MM.1S (cell line): ENCODE results near the gene ANKAR.
"Not testable (repeated sequence)": the region's sequence is repeated elsewhere in the genome, so short reads cannot be mapped to it uniquely, and the experiment has no call there.

Experiments
- DNase-seq: peaks from one replicate; pipeline ENCODE4 v3.0.0-alpha.2; 2015
- H2AFZ ChIP-seq: fragments of 300-600 bp; sonication (generic); 2 replicates; pipeline ENCODE4 v1.6.0; 2016; ENCODE audit warnings: antibody characterized with exemption, low read length
- H3F3A ChIP-seq: fragments of 300-600 bp; sonication (generic); 2 replicates; pipeline ENCODE4 v1.6.1; 2016; ENCODE audit warnings: mild to moderate bottlenecking, antibody characterized with exemption, low read length, moderate library complexity, mixed read lengths; ENCODE audit not compliant: insufficient read depth
- H3K27ac ChIP-seq: fragments of 300-600 bp; sonication (generic); 2 replicates; pipeline ENCODE4 v1.5.1; 2016; ENCODE audit warnings: mild to moderate bottlenecking, low read length
- H3K27me3 ChIP-seq: fragments of 300-600 bp; sonication (generic); replicated peaks from 2 replicates; pipeline ENCODE4 v1.6.0; 2016; ENCODE audit warnings: low read length; ENCODE audit not compliant: insufficient read depth
- H3K36me3 ChIP-seq: fragments of 300-600 bp; sonication (generic); replicated peaks from 2 replicates; pipeline ENCODE4 v1.6.1; 2016; ENCODE audit warnings: mild to moderate bottlenecking, low read length, mixed read lengths; ENCODE audit not compliant: insufficient read depth
- H3K4me1 ChIP-seq: fragments of 300-600 bp; sonication (generic); 2 replicates; pipeline ENCODE4 v1.6.1; 2016; ENCODE audit warnings: low read length, mixed read lengths
- H3K4me2 ChIP-seq: fragments of 300-600 bp; sonication (generic); 2 replicates; pipeline ENCODE4 v1.6.0; 2016; ENCODE audit warnings: low read depth, low read length
- H3K4me3 ChIP-seq: fragments of 300-600 bp; sonication (generic); 2 replicates; pipeline ENCODE4 v1.5.1; 2016; ENCODE audit warnings: low read length, mixed read lengths
- H3K79me2 ChIP-seq: fragments of 300-600 bp; sonication (generic); 2 replicates; pipeline ENCODE4 v1.6.1; 2016; ENCODE audit warnings: mixed run types, low read length, mixed read lengths
- H3K9ac ChIP-seq: fragments of 300-600 bp; sonication (generic); 2 replicates; pipeline ENCODE4 v1.6.1; 2016; ENCODE audit warnings: low read length, mixed read lengths
- H3K9me2 ChIP-seq: fragments of 300-600 bp; sonication (generic); replicated peaks from 2 replicates; pipeline ENCODE4 v1.6.1; 2016; ENCODE audit warnings: mild to moderate bottlenecking, low read length, mixed read lengths; ENCODE audit not compliant: insufficient read depth
- H3K9me3 ChIP-seq: fragments of 300-600 bp; sonication (generic); replicated peaks from 2 replicates; pipeline ENCODE4 v1.6.1; 2016; ENCODE audit warnings: mild to moderate bottlenecking, low read length, mixed read lengths; ENCODE audit not compliant: insufficient read depth
- H4K20me1 ChIP-seq: fragments of 300-600 bp; sonication (generic); 2 replicates; pipeline ENCODE4 v1.6.1; 2016; ENCODE audit warnings: mild to moderate bottlenecking, low read length, moderate library complexity, mixed read lengths; ENCODE audit not compliant: insufficient read depth
- EZH2 ChIP-seq: fragments of 300-600 bp; sonication (generic); optimal IDR thresholded peaks from 2 replicates; pipeline ENCODE3; 2017; ENCODE audit warnings: low read depth, mild to moderate bottlenecking, antibody characterized with exemption, low read length, mixed read lengths
- EZH2phosphoT487 ChIP-seq: fragments of 300-600 bp; sonication (generic); IDR thresholded peaks from 2 replicates; pipeline ENCODE4 v1.6.1; 2018; ENCODE audit warnings: antibody characterized with exemption, low read length
- TF ChIP-seq, protein P1 (sequence below): fragments of 300-600 bp; sonication (generic); IDR thresholded peaks from 2 replicates; pipeline ENCODE4 v1.5.1; 2016; ENCODE audit warnings: antibody characterized with exemption, low read length, mixed read lengths

ANKAR gene

DNA sequence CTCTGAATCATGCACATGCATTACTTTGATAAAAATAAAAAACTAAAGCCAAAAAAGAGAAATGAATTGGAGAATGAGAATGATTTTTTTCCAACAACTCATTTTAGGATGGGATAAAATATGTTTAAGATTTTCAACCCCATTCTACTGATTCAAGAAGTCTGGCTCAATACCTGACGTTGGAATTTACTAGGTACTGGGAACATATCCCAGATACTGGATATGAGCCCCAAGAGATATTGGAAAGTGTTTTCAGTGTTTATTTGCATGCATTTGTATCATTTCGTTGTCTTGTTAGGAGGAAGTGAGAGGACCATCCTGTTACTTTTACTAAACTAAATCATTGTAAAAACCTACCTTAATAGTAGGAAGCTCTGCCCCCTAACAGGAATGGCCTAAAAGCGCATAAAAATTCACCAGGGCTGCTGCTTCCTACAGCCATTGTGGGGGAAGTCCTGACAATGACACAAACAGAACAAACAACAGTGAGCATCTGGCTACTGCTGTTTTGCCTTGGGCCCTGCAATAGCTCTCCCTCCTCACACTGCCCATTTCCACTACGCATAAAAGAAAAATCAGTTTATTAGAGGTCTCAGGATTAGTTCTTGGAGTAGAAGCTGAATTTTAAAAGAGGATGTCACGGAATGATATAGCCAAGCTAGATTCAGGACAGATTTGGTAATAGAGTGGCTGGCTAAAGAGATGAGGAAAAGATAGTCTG lies 35.2 kb downstream of the ANKAR start:
- H2AFZ ChIP-seq, result no peak overlapping the region
- H3K4me2 ChIP-seq, result no peak overlapping the region
- no peaks in the 10 kb centered on the region for H3K9me3 ChIP-seq
- no peaks in the 10 kb centered on the region for H3K9me2 ChIP-seq
- H3K9ac ChIP-seq, result no peak overlapping the region
- H3K27ac ChIP-seq, result no peak overlapping the region
- no peaks in the 10 kb centered on the region for H3F3A ChIP-seq
- no peak overlapping the region for H3K4me3 ChIP-seq
- no peaks in the 10 kb centered on the region for H3K79me2 ChIP-seq
- H3K27me3 ChIP-seq, result no peaks in the 10 kb centered on the region
- H3K4me1 ChIP-seq, result no peaks in the 10 kb centered on the region
- TF ChIP-seq EZH2 (no peak), EZH2phosphoT487 (no peak)
- TF ChIP-seq, protein P1, sequence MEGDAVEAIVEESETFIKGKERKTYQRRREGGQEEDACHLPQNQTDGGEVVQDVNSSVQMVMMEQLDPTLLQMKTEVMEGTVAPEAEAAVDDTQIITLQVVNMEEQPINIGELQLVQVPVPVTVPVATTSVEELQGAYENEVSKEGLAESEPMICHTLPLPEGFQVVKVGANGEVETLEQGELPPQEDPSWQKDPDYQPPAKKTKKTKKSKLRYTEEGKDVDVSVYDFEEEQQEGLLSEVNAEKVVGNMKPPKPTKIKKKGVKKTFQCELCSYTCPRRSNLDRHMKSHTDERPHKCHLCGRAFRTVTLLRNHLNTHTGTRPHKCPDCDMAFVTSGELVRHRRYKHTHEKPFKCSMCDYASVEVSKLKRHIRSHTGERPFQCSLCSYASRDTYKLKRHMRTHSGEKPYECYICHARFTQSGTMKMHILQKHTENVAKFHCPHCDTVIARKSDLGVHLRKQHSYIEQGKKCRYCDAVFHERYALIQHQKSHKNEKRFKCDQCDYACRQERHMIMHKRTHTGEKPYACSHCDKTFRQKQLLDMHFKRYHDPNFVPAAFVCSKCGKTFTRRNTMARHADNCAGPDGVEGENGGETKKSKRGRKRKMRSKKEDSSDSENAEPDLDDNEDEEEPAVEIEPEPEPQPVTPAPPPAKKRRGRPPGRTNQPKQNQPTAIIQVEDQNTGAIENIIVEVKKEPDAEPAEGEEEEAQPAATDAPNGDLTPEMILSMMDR, result no peak
- no peaks in the 10 kb centered on the region for H4K20me1 ChIP-seq
- no peaks in the 10 kb centered on the region for H3K36me3 ChIP-seq
- no peak for DNase-seq

DNA sequence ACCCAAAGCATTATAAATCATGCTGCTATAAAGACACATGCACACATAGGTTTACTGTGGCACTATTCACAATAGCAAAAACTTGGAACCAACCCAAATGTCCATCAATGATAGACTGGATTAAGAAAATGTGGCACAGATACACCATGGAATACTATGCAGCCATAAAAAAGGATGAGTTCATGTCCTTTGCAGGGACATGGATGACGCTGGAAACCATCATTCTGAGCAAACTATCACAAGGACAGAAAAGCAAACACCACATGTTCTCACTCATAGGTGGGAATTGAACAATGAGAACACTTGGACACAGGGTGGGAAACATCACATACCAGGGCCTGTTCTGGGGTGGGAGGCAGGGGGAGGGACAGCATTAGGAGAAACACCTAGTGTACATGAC lies 43.1 kb downstream of the ANKAR start:
- not testable (repeated sequence) for H2AFZ ChIP-seq, H3K27me3 ChIP-seq, H3K4me1 ChIP-seq, H3K4me3 ChIP-seq, H4K20me1 ChIP-seq, H3K79me2 ChIP-seq, H3K9me2 ChIP-seq, H3K36me3 ChIP-seq, H3K27ac ChIP-seq, H3K9me3 ChIP-seq, H3K4me2 ChIP-seq, H3K9ac ChIP-seq, DNase-seq, H3F3A ChIP-seq

DNA sequence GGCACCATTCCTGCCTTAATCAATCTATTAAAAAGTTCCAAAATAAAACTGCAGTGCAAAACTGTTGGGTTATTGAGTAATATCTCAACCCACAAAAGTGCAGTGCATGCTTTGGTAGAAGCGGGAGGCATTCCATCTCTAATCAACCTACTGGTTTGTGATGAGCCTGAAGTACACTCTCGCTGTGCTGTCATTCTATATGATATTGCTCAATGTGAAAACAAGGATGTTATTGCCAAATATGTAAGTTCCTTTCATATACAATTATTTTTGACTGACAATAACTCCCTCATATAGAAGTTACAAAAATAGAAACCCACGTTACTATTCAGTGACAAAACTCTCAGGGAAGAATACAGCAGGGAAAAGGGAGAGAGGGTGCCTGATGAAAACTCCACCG lies 45.1 kb downstream of the ANKAR start:
- H3K79me2 ChIP-seq, result no peaks in the 10 kb centered on the region
- H4K20me1 ChIP-seq, result no peaks in the 10 kb centered on the region
- H3K4me1 ChIP-seq, result no peaks in the 10 kb centered on the region
- no peaks in the 10 kb centered on the region for H3K27me3 ChIP-seq
- no peak overlapping the region for H3K4me3 ChIP-seq
- no peak overlapping the region for H3K27ac ChIP-seq
- TF ChIP-seq EZH2 (no peak), EZH2phosphoT487 (no peak)
- TF ChIP-seq, protein P1, result no peak
- no peak overlapping the region for H3K9ac ChIP-seq
- DNase-seq, result no peak
- no peaks in the 10 kb centered on the region for H3F3A ChIP-seq
- H3K36me3 ChIP-seq, result no peaks in the 10 kb centered on the region
- no peak overlapping the region for H3K4me2 ChIP-seq
- H3K9me3 ChIP-seq, result no peaks in the 10 kb centered on the region
- H3K9me2 ChIP-seq, result no peaks in the 10 kb centered on the region
- no peak overlapping the region for H2AFZ ChIP-seq

GRCh38 chr2:189723192-189723591 lies 48.7 kb downstream of the ANKAR start:
- Histone ChIP-seq H3K9me3 (no peaks in the 10 kb centered on the region), H3K9me2 (no peaks in the 10 kb centered on the region), H3K4me3 (no peak overlapping the region), H3K9ac (no peak overlapping the region), H3F3A (no peaks in the 10 kb centered on the region), H3K27ac (no peak overlapping the region), H2AFZ (no peak overlapping the region), H3K27me3 (no peaks in the 10 kb centered on the region), H3K4me2 (no peak overlapping the region), H3K36me3 (no peaks in the 10 kb centered on the region), H4K20me1 (no peaks in the 10 kb centered on the region), H3K79me2 (no peaks in the 10 kb centered on the region), H3K4me1 (no peaks in the 10 kb centered on the region)
- no peak for DNase-seq
- TF ChIP-seq EZH2phosphoT487, result no peak
- TF ChIP-seq, protein P1, result no peak
- no peak for TF ChIP-seq EZH2
